Nephron progenitor cell (in vitro differentiated cells): ENCODE data around the gene FOSL1.

Experiments
- DNase-seq: peaks from one replicate; pipeline ENCODE4 v3.0.0; 2021
- H3K27ac Mint-ChIP-seq: 2 replicates; pipeline ENCODE4 v1.8.0; 2021; ENCODE audit warnings: mild to moderate bottlenecking, moderate library complexity, mixed read lengths
- H3K27me3 Mint-ChIP-seq: 2 replicates; pipeline ENCODE4 v1.8.0; 2021; ENCODE audit warnings: mild to moderate bottlenecking, low read depth, mixed read lengths; ENCODE audit not compliant: poor library complexity
- H3K36me3 Mint-ChIP-seq: 2 replicates; pipeline ENCODE4 v1.8.0; 2021; ENCODE audit warnings: low read depth, mixed read lengths
- H3K4me1 Mint-ChIP-seq: 2 replicates; pipeline ENCODE4 v1.8.0; 2021; ENCODE audit warnings: mixed read lengths
- H3K4me3 Mint-ChIP-seq: 2 replicates; pipeline ENCODE4 v1.8.0; 2021; ENCODE audit warnings: mild to moderate bottlenecking, moderate library complexity, mixed read lengths
- H3K9me3 Mint-ChIP-seq: 2 replicates; pipeline ENCODE4 v1.8.0; 2021; ENCODE audit warnings: mild to moderate bottlenecking, moderate library complexity, mixed read lengths
- CTCF ChIP-seq: fragments of 200-600 bp; sonication (generic); IDR thresholded peaks from 2 replicates; pipeline ENCODE4 v1.5.0; 2021; ENCODE audit warnings: antibody characterized with exemption

The FOSL1 gene

GRCh38 chr11:65844231-65844872 lies 55.8 kb downstream of the FOSL1 start:
- H3K9me3 Mint-ChIP-seq: no peaks in the 10 kb centered on the region
- H3K27me3 Mint-ChIP-seq: peaks cover 22% of the 10 kb centered on the region
- H3K36me3 Mint-ChIP-seq: no peaks in the 10 kb centered on the region
- peaks cover 4% of the 10 kb centered on the region for H3K4me1 Mint-ChIP-seq
- DNase-seq: no peak
- no peak overlapping the region for H3K4me3 Mint-ChIP-seq
- no peak overlapping the region for H3K27ac Mint-ChIP-seq
- TF ChIP-seq CTCF: no peak

GRCh38 chr11:65843811-65844210 lies 56.4 kb downstream of the FOSL1 start:
- DNase-seq: no peak
- Mint-ChIP-seq H3K36me3 (no peaks in the 10 kb centered on the region), H3K9me3 (no peaks in the 10 kb centered on the region), H3K4me3 (no peak overlapping the region), H3K27me3 (peaks cover 22% of the 10 kb centered on the region), H3K27ac (no peak overlapping the region), H3K4me1 (no peaks in the 10 kb centered on the region)
- no peak for TF ChIP-seq CTCF

- H3K4me1 Mint-ChIP-seq: no peaks in the 10 kb centered on the region
- H3K9me3 Mint-ChIP-seq: peaks cover 1% of the 10 kb centered on the region
- no peak for TF ChIP-seq CTCF
- no peak for DNase-seq
- no peaks in the 10 kb centered on the region for H3K36me3 Mint-ChIP-seq
- H3K4me3 Mint-ChIP-seq: no peak overlapping the region
- peaks cover 16% of the 10 kb centered on the region for H3K27me3 Mint-ChIP-seq
- no peak overlapping the region for H3K27ac Mint-ChIP-seq
Measured at GRCh38 chr11:65842144-65842543, 58.0 kb downstream of the FOSL1 start.
